ENCODE results near the gene DAPK3.

DAPK3 gene

DNA sequence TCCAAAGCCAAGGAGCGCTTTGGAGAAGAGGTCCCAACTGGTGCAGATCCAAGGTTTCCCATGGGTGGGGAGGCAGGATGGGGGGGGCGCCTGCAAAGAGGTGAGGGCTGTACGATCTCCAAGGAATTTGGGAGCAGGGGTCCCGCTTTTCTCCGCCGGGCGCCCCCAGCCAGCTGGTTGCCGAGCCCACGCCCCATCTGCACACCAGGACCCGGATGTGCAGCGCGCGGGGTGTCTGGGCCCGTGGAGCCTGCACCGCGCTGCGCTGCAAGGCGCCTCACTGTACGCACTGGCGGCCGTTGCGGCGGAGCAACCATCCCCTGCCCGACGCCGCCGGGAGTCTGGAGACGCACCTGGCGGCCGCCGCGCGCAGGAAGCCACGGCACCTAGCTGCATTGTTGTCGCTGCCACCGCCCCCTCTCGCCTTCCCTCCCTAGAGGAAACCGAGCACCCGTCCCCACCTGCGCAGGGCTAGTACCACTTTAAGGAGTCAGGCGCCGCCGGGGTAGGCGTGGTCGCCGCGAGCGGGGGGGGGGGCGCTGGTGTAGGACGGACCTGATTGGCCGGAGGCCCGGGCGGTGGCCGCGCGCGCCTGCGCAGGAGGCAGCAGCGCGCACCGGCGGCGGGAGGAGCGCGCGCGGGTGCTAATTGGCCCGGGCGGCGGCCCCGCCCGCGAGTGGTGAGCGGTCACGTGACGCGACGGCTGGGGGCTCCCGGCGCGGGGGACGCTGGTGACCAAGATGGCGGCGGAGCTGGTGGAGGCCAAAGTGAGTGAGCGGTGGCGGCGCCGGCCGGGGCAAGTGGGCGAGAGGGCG, 36.3 kb upstream of the DAPK3 start, which contains the start of gene PIAS4 (continued):
- TF ChIP-seq, protein P1, sequence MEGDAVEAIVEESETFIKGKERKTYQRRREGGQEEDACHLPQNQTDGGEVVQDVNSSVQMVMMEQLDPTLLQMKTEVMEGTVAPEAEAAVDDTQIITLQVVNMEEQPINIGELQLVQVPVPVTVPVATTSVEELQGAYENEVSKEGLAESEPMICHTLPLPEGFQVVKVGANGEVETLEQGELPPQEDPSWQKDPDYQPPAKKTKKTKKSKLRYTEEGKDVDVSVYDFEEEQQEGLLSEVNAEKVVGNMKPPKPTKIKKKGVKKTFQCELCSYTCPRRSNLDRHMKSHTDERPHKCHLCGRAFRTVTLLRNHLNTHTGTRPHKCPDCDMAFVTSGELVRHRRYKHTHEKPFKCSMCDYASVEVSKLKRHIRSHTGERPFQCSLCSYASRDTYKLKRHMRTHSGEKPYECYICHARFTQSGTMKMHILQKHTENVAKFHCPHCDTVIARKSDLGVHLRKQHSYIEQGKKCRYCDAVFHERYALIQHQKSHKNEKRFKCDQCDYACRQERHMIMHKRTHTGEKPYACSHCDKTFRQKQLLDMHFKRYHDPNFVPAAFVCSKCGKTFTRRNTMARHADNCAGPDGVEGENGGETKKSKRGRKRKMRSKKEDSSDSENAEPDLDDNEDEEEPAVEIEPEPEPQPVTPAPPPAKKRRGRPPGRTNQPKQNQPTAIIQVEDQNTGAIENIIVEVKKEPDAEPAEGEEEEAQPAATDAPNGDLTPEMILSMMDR (tag by site-specific recombination; IDR thresholded peaks at IDR 0.05): peak; percentile 85
- TF ChIP-seq ZNF654 (tag by site-specific recombination; IDR thresholded peaks at IDR 0.05; ENCODE audit: low read depth) (no peak), ZNF184 (tag by site-specific recombination; IDR thresholded peaks at IDR 0.05) (no peak), ZNF366 (tag by site-specific recombination; conservative IDR thresholded peaks at IDR 0.05) (no peak), ZNF138 (tag by site-specific recombination; IDR thresholded peaks at IDR 0.05; ENCODE audit: borderline replicate concordance) (no peak), ZNF292 (tag by site-specific recombination; IDR thresholded peaks at IDR 0.05; ENCODE audit: borderline replicate concordance, low read depth) (no peak), ZSCAN16 (tag by site-specific recombination; IDR thresholded peaks at IDR 0.05) (peak; percentile 43; the same call in 1 of the 2 replicates), ZFP41 (tag by site-specific recombination; IDR thresholded peaks at IDR 0.05; ENCODE audit: borderline replicate concordance) (no peak), ZNF585B (tag by site-specific recombination; IDR thresholded peaks at IDR 0.05) (no peak), TRIM28 (IDR thresholded peaks at IDR 0.05; ENCODE audit: borderline replicate concordance, low read length) (no peak), ZNF707 (tag by site-specific recombination; IDR thresholded peaks at IDR 0.05) (no peak), ZNF843 (tag by site-specific recombination; IDR thresholded peaks at IDR 0.05) (peak; percentile 46; the same call in 1 of the 2 replicates), ZNF169 (tag by site-specific recombination; IDR thresholded peaks at IDR 0.05) (no peak), ZNF664 (tag by site-specific recombination; IDR thresholded peaks at IDR 0.05) (no peak), ZNF521 (tag by site-specific recombination; IDR thresholded peaks at IDR 0.05) (no peak), ZNF140 (tag by site-specific recombination; IDR thresholded peaks at IDR 0.05) (no peak), REPIN1 (tag by site-specific recombination; IDR thresholded peaks at IDR 0.05; ENCODE audit: low read depth) (no peak), ZNF221 (tag by site-specific recombination; IDR thresholded peaks at IDR 0.05; ENCODE audit: borderline replicate concordance) (no peak), GFI1B (tag by site-specific recombination; IDR thresholded peaks at IDR 0.05) (no peak), ZNF175 (tag by site-specific recombination; IDR thresholded peaks at IDR 0.05) (no peak), ZFP69B (tag by site-specific recombination; IDR thresholded peaks at IDR 0.05) (peak; percentile 98), HOXA7 (CRISPR knock-in tag; IDR thresholded peaks at IDR 0.05; ENCODE audit: borderline replicate concordance) (no peak), HOXD13 (CRISPR knock-in tag; IDR thresholded peaks at IDR 0.05; ENCODE audit: borderline replicate concordance) (no peak), ZNF157 (tag by site-specific recombination; IDR thresholded peaks at IDR 0.05) (0 out of 2 replicates have a peak, but pooled peaks have one; percentile 13), ZSCAN23 (tag by site-specific recombination; IDR thresholded peaks at IDR 0.05) (no peak), ZNF10 (tag by site-specific recombination; IDR thresholded peaks at IDR 0.05) (no peak; the same call in 1 of the 2 replicates), ZNF423 (tag by site-specific recombination; IDR thresholded peaks at IDR 0.05) (peak; percentile 82), RBAK (tag by site-specific recombination; IDR thresholded peaks at IDR 0.05) (no peak), BCL11A (tag by site-specific recombination; IDR thresholded peaks at IDR 0.05; ENCODE audit: low read depth) (no peak), ZNF266 (tag by site-specific recombination; IDR thresholded peaks at IDR 0.05; ENCODE audit: low read depth) (no peak), ZNF514 (tag by site-specific recombination; IDR thresholded peaks at IDR 0.05) (no peak), ZFHX2 (tag by site-specific recombination; conservative IDR thresholded peaks at IDR 0.05) (peak; percentile 71)
- TF ChIP-seq, protein P2, sequence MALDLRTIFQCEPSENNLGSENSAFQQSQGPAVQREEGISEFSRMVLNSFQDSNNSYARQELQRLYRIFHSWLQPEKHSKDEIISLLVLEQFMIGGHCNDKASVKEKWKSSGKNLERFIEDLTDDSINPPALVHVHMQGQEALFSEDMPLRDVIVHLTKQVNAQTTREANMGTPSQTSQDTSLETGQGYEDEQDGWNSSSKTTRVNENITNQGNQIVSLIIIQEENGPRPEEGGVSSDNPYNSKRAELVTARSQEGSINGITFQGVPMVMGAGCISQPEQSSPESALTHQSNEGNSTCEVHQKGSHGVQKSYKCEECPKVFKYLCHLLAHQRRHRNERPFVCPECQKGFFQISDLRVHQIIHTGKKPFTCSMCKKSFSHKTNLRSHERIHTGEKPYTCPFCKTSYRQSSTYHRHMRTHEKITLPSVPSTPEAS (tag by site-specific recombination; IDR thresholded peaks at IDR 0.05): no peak
- TF ChIP-seq, protein P3, sequence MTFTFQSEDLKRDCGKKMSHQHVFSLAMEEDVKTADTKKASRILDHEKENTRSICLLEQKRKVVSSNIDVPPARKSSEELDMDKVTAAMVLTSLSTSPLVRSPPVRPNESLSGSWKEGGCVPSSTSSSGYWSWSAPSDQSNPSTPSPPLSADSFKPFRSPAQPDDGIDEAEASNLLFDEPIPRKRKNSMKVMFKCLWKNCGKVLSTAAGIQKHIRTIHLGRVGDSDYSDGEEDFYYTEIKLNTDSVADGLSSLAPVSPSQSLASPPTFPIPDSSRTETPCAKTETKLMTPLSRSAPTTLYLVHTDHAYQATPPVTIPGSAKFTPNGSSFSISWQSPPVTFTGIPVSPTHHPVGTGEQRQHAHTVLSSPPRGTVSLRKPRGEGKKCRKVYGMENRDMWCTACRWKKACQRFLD (tag by site-specific recombination; IDR thresholded peaks at IDR 0.05): no peak
- TF ChIP-seq, protein P4, sequence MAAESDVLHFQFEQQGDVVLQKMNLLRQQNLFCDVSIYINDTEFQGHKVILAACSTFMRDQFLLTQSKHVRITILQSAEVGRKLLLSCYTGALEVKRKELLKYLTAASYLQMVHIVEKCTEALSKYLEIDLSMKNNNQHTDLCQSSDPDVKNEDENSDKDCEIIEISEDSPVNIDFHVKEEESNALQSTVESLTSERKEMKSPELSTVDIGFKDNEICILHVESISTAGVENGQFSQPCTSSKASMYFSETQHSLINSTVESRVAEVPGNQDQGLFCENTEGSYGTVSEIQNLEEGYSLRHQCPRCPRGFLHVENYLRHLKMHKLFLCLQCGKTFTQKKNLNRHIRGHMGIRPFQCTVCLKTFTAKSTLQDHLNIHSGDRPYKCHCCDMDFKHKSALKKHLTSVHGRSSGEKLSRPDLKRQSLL (tag by site-specific recombination; IDR thresholded peaks at IDR 0.05): peak; percentile 27; the same call in 1 of the 2 replicates
- TF ChIP-seq, protein P5, sequence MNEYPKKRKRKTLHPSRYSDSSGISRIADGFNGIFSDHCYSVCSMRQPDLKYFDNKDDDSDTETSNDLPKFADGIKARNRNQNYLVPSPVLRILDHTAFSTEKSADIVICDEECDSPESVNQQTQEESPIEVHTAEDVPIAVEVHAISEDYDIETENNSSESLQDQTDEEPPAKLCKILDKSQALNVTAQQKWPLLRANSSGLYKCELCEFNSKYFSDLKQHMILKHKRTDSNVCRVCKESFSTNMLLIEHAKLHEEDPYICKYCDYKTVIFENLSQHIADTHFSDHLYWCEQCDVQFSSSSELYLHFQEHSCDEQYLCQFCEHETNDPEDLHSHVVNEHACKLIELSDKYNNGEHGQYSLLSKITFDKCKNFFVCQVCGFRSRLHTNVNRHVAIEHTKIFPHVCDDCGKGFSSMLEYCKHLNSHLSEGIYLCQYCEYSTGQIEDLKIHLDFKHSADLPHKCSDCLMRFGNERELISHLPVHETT (tag by site-specific recombination; IDR thresholded peaks at IDR 0.05): no peak
